Activated CD4-positive, alpha-beta T cell treated with anti-CD3 and anti-CD28 coated beads for 1 hour (primary cell): Measurements from ENCODE around the gene NAGPA.

ENCODE experiments used
- DNase-seq: peaks from one replicate; pipeline ENCODE4 v3.0.0-alpha.2; 2020

The NAGPA gene

GRCh38 chr16:5026664-5027063 is 7.1 kb downstream of the NAGPA start:
- no peak for DNase-seq

- DNase-seq: no peak
These were observed 8.5 kb downstream of the NAGPA start for GRCh38 chr16:5025171-5025632.

GRCh38 chr16:5024632-5025031 is 9.1 kb downstream of the NAGPA start:
- DNase-seq: no peak

GRCh38 chr16:5022521-5022920 is 11.2 kb downstream of the NAGPA start:
- no peak for DNase-seq

- no peak for DNase-seq
These were observed 13.2 kb downstream of the NAGPA start for GRCh38 chr16:5020551-5020950.

- no peak for DNase-seq
These were observed 14.0 kb downstream of the NAGPA start for GRCh38 chr16:5019775-5020174.

- DNase-seq: no peak
These were observed 14.9 kb downstream of the NAGPA start for GRCh38 chr16:5018793-5019192.

GRCh38 chr16:5017678-5017969 is 16.1 kb downstream of the NAGPA start:
- no peak for DNase-seq

- DNase-seq: no peak
These were observed 16.6 kb downstream of the NAGPA start for GRCh38 chr16:5016967-5017677.

GRCh38 chr16:5015887-5016286 is 17.8 kb downstream of the NAGPA start:
- DNase-seq: no peak

GRCh38 chr16:5015351-5015750 is 18.4 kb downstream of the NAGPA start:
- DNase-seq: no peak

- no peak for DNase-seq
These were observed 20.8 kb downstream of the NAGPA start for GRCh38 chr16:5012887-5013286.

- DNase-seq: no peak
These were observed 22.1 kb downstream of the NAGPA start for GRCh38 chr16:5011637-5012036.

- no peak for DNase-seq
These were observed 23.0 kb downstream of the NAGPA start for GRCh38 chr16:5010576-5011329.

GRCh38 chr16:5008311-5008731 is 25.4 kb downstream of the NAGPA start:
- no peak for DNase-seq

- DNase-seq: no peak
These were observed 26.5 kb downstream of the NAGPA start for GRCh38 chr16:5007256-5007655.

- no peak for DNase-seq
These were observed 27.2 kb downstream of the NAGPA start for GRCh38 chr16:5006348-5007193.

- no peak for DNase-seq
These were observed 27.8 kb downstream of the NAGPA start for GRCh38 chr16:5005916-5006315.

- DNase-seq: no peak
These were observed 29.4 kb downstream of the NAGPA start for GRCh38 chr16:5004311-5004710.

- no peak for DNase-seq
These were observed 29.9 kb downstream of the NAGPA start for GRCh38 chr16:5003828-5004227.

- no peak for DNase-seq
These were observed 30.5 kb downstream of the NAGPA start for GRCh38 chr16:5003211-5003610.

- DNase-seq: no peak
These were observed 31.0 kb downstream of the NAGPA start for GRCh38 chr16:5002699-5003143.

GRCh38 chr16:5001986-5002385 is 31.7 kb downstream of the NAGPA start:
- DNase-seq: no peak

GRCh38 chr16:5001571-5001970 is 32.2 kb downstream of the NAGPA start:
- DNase-seq: no peak
